A673 (cell line): Measurements from ENCODE around the gene TNS3. TPM values are rescaled to one million over a fixed set of nuclear protein-coding genes. Genes with fewer than 3 reads are reported as not detected.

Experiments
- BruUV-seq: library from RNA; stranded (reverse); fragments of 400-500 nt; replicated peaks from 2 replicates; lab custom pipeline; 2021; lab: Mats Ljungman, UMichigan
- CTCF ChIA-PET: fragments of 300-600 bp; sonication (Branson Sonifier 250); formaldehyde crosslinking; loops from one replicate; lab custom pipeline; 2022; ENCODE audit warnings: antibody characterized with exemption; lab: Charles Lee
- POLR2A ChIA-PET: fragments of 300-600 bp; sonication (Branson Sonifier 250); formaldehyde crosslinking; loops from one replicate; lab custom pipeline; 2022; ENCODE audit warnings: antibody characterized with exemption; ENCODE audit not compliant: low non-redundant PET; lab: Charles Lee
- DNase-seq: peaks from one replicate; pipeline ENCODE4 v3.0.0-alpha.2; 2015; ENCODE audit warnings: low spot score
- H3K27ac ChIP-seq: fragments of 200-600 bp; sonication (generic); 2 replicates; pipeline ENCODE4 v1.5.1; 2016; ENCODE audit warnings: mixed run types, low read depth, mild to moderate bottlenecking, mixed read lengths, antibody characterized with exemption, low read length; ENCODE audit not compliant: poor library complexity, severe bottlenecking
- H3K27me3 ChIP-seq: fragments of 200-600 bp; sonication (generic); replicated peaks from 2 replicates; pipeline ENCODE4 v1.6.1; 2017; ENCODE audit warnings: mixed run types, low read depth, mild to moderate bottlenecking, mixed read lengths, antibody characterized with exemption, low read length; ENCODE audit not compliant: insufficient read depth, poor library complexity
- H3K36me3 ChIP-seq: fragments of 200-600 bp; sonication (generic); 2 replicates; pipeline ENCODE4 v1.6.1; 2016; ENCODE audit warnings: mixed run types, mild to moderate bottlenecking, mixed read lengths, antibody characterized with exemption, low read length; ENCODE audit not compliant: insufficient read depth, poor library complexity, severe bottlenecking
- H3K4me1 ChIP-seq: fragments of 200-600 bp; sonication (generic); 2 replicates; pipeline ENCODE4 v1.6.1; 2017; ENCODE audit warnings: mixed run types, mild to moderate bottlenecking, mixed read lengths, antibody characterized with exemption, low read length; ENCODE audit not compliant: insufficient read depth, poor library complexity, severe bottlenecking
- H3K4me3 ChIP-seq: fragments of 200-600 bp; sonication (generic); 2 replicates; pipeline ENCODE4 v1.5.1; 2016; ENCODE audit warnings: low read depth, mixed run types, mild to moderate bottlenecking, mixed read lengths, low read length; ENCODE audit not compliant: poor library complexity, severe bottlenecking
- H3K9me3 ChIP-seq: fragments of 200-600 bp; sonication (generic); 2 replicates; pipeline ENCODE4 v1.6.1; 2016; ENCODE audit warnings: mixed run types, low read depth, mild to moderate bottlenecking, mixed read lengths, antibody characterized with exemption, low read length; ENCODE audit not compliant: poor library complexity, severe bottlenecking
- EZH2 ChIP-seq: fragments of 200-600 bp; sonication (generic); IDR thresholded peaks from 2 replicates; pipeline ENCODE4 v1.6.1; 2017; ENCODE audit warnings: borderline replicate concordance, low read depth, mild to moderate bottlenecking, mixed read lengths, antibody characterized with exemption, low read length; ENCODE audit not compliant: poor library complexity, severe bottlenecking
- intact Hi-C: fragments of 100-400 bp; cut with micrococcal nuclease; formaldehyde crosslinking; loops from one replicate; pipeline ENCODE4 v1.10.0; 2022; ENCODE audit not compliant: unreplicated experiment
- total RNA-seq: library from RNA; stranded (reverse); gene quantifications from 2 replicates; pipeline ENCODE4 v1.2.3, GENCODE V29; 2021
- TF ChIP-seq, protein P1 (sequence below): fragments of 300-800, 200-600 bp; sonication (generic); conservative IDR thresholded peaks from 2 replicates; pipeline ENCODE4 v1.5.1; 2017; ENCODE audit warnings: low read depth, mild to moderate bottlenecking, antibody characterized with exemption, low read length, moderate library complexity, mixed read lengths

TNS3 gene
- total RNA-seq, 1 experiment from 2014 or later = not detected

DNA sequence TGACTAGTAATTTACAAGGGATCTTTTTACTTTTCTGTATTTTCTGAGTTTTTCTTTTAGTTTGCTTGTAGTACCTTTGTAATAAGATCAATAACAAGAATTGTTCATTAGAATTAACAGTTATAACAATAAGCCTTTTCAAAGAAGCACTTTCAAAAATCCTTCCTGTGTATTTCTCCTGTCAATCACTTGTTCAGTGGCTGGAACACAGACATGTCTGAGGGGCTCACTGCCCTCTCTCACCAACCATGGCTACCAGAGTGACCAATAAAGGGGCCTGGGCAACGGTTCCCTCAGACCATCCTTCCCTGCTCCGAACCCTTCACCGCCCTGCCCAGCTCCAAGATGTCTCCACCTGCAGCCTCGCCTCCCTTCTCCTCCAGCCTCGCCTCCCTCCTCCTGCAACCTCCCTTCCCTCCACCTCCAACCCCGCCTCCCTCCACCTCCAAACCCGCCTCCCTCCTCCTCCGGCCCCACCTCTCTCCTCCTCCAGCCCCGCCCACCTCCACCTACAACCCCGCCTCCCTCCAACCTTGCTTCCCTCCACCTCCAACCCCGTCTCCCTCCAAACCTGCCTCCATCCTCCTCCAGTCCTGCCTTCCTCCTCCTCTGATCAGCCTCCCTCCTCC is 353.4 kb downstream of the TNS3 start:
- no TSS peak for BruUV-seq
- CTCF ChIA-PET = no interaction called here
- no peak for TF ChIP-seq EZH2
- TF ChIP-seq, protein P1, sequence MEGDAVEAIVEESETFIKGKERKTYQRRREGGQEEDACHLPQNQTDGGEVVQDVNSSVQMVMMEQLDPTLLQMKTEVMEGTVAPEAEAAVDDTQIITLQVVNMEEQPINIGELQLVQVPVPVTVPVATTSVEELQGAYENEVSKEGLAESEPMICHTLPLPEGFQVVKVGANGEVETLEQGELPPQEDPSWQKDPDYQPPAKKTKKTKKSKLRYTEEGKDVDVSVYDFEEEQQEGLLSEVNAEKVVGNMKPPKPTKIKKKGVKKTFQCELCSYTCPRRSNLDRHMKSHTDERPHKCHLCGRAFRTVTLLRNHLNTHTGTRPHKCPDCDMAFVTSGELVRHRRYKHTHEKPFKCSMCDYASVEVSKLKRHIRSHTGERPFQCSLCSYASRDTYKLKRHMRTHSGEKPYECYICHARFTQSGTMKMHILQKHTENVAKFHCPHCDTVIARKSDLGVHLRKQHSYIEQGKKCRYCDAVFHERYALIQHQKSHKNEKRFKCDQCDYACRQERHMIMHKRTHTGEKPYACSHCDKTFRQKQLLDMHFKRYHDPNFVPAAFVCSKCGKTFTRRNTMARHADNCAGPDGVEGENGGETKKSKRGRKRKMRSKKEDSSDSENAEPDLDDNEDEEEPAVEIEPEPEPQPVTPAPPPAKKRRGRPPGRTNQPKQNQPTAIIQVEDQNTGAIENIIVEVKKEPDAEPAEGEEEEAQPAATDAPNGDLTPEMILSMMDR = no peak
- POLR2A ChIA-PET = no interaction called here
- DNase-seq = no peak
- Histone ChIP-seq H3K36me3 (no peaks in the 10 kb centered on the region), H3K4me3 (no peak overlapping the region), H3K27ac (no peak overlapping the region), H3K9me3 (no peaks in the 10 kb centered on the region), H3K4me1 (no peaks in the 10 kb centered on the region), H3K27me3 (peaks cover 3% of the 10 kb centered on the region)
- intact Hi-C loops = no loop called here

GRCh38 chr7:47227762-47228177 is 354.1 kb downstream of the TNS3 start:
- peak; percentile 34 for DNase-seq
- H3K36me3 ChIP-seq = no peaks in the 10 kb centered on the region
- TF ChIP-seq, protein P1 = no peak
- no peak for TF ChIP-seq EZH2
- no peak overlapping the region for H3K4me3 ChIP-seq
- CTCF ChIA-PET = no interaction called here
- POLR2A ChIA-PET = no interaction called here
- BruUV-seq = no TSS peak
- H3K27ac ChIP-seq = no peak overlapping the region
- H3K4me1 ChIP-seq = no peaks in the 10 kb centered on the region
- H3K9me3 ChIP-seq = no peaks in the 10 kb centered on the region
- intact Hi-C loops = no loop called here
- peaks cover 3% of the 10 kb centered on the region for H3K27me3 ChIP-seq

- H3K4me1 ChIP-seq = no peaks in the 10 kb centered on the region
- no peaks in the 10 kb centered on the region for H3K36me3 ChIP-seq
- H3K27ac ChIP-seq = no peak overlapping the region
- POLR2A ChIA-PET = no interaction called here
- no peak overlapping the region for H3K4me3 ChIP-seq
- no peak for DNase-seq
- TF ChIP-seq EZH2 = no peak
- TF ChIP-seq, protein P1 = no peak
- CTCF ChIA-PET = no interaction called here
- no peaks in the 10 kb centered on the region for H3K9me3 ChIP-seq
- no TSS peak for BruUV-seq
- intact Hi-C loops = no loop called here
- H3K27me3 ChIP-seq = peaks cover 3% of the 10 kb centered on the region
These were observed 355.2 kb downstream of the TNS3 start for GRCh38 chr7:47226696-47227095.
